SJSA1 (cell line): ENCODE data around the gene KIAA1671. TPM values are rescaled to one million over a fixed set of nuclear protein-coding genes. Genes with fewer than 3 reads are reported as not detected.

Source experiments
- DNase-seq, 2 experiments: peaks; one replicate each; pipeline ENCODE4 v3.0.0-alpha.2; 2015 to 2020; ENCODE audit warnings: low spot score in 2 of 2, low read depth in 1 of 2
- H3K27ac ChIP-seq: fragments of 250-450 bp; sonication (Bioruptor Pico); 2 replicates; pipeline ENCODE4 v1.5.1; 2020; ENCODE audit warnings: mild to moderate bottlenecking, moderate library complexity
- H3K27me3 ChIP-seq: fragments of 250-450 bp; sonication (Bioruptor Pico); replicated peaks from 2 replicates; pipeline ENCODE4 v1.5.1; 2020; ENCODE audit warnings: mild to moderate bottlenecking, moderate library complexity
- H3K36me3 ChIP-seq: fragments of 250-450 bp; sonication (Bioruptor Pico); 2 replicates; pipeline ENCODE4 v1.5.1; 2020; ENCODE audit warnings: mild to moderate bottlenecking
- H3K4me1 ChIP-seq: fragments of 250-450 bp; sonication (Bioruptor Pico); replicated peaks from 2 replicates; pipeline ENCODE4 v1.6.1; 2021; ENCODE audit warnings: mild to moderate bottlenecking
- H3K4me3 ChIP-seq: fragments of 250-450 bp; sonication (Bioruptor Pico); 2 replicates; pipeline ENCODE4 v1.5.1; 2020; ENCODE audit warnings: mild to moderate bottlenecking
- H3K9me3 ChIP-seq: fragments of 250-450 bp; sonication (Bioruptor Pico); replicated peaks from 2 replicates; pipeline ENCODE4 v1.5.1; 2020; ENCODE audit warnings: mild to moderate bottlenecking
- total RNA-seq: library from RNA; depleted of rRNA; stranded (reverse); fragments of >200 nt; shearing (Covaris generic); gene quantifications from 2 replicates; pipeline ENCODE4 v1.2.3, GENCODE V29; 2014

Gene KIAA1671
- total RNA-seq, 1 experiment from 2014 or later, result 0.03 TPM

GRCh38 chr22:25100948-25101347 is 148.4 kb downstream of the KIAA1671 start:
- no peak for DNase-seq
- Histone ChIP-seq H3K4me1 (no peaks in the 10 kb centered on the region), H3K27ac (no peak overlapping the region), H3K36me3 (no peaks in the 10 kb centered on the region), H3K27me3 (peaks cover 4% of the 10 kb centered on the region; the same call in 1 of the 2 replicates), H3K4me3 (no peak overlapping the region), H3K9me3 (no peaks in the 10 kb centered on the region)

GRCh38 chr22:25101501-25101900 is 149.0 kb downstream of the KIAA1671 start:
- Histone ChIP-seq H3K36me3 (no peaks in the 10 kb centered on the region), H3K27ac (no peak overlapping the region), H3K9me3 (no peaks in the 10 kb centered on the region), H3K4me1 (no peaks in the 10 kb centered on the region), H3K27me3 (peaks cover 4% of the 10 kb centered on the region; the same call in 1 of the 2 replicates), H3K4me3 (no peak overlapping the region)
- DNase-seq, result no peak

- peaks cover 4% of the 10 kb centered on the region; the same call in 1 of the 2 replicates for H3K27me3 ChIP-seq
- H3K9me3 ChIP-seq, result no peaks in the 10 kb centered on the region
- no peak overlapping the region for H3K27ac ChIP-seq
- no peak for DNase-seq
- H3K4me3 ChIP-seq, result no peak overlapping the region
- no peaks in the 10 kb centered on the region for H3K4me1 ChIP-seq
- H3K36me3 ChIP-seq, result no peaks in the 10 kb centered on the region
These were observed 149.5 kb downstream of the KIAA1671 start for GRCh38 chr22:25101986-25102385.

- Histone ChIP-seq H3K4me3 (no peak overlapping the region), H3K27ac (no peak overlapping the region), H3K36me3 (no peaks in the 10 kb centered on the region), H3K27me3 (peaks cover 4% of the 10 kb centered on the region; the same call in 1 of the 2 replicates), H3K4me1 (no peaks in the 10 kb centered on the region), H3K9me3 (no peaks in the 10 kb centered on the region)
- no peak for DNase-seq
These were observed 150.2 kb downstream of the KIAA1671 start for GRCh38 chr22:25102722-25103121.

GRCh38 chr22:25104367-25104766 is 151.9 kb downstream of the KIAA1671 start:
- Histone ChIP-seq H3K4me1 (no peaks in the 10 kb centered on the region), H3K9me3 (no peaks in the 10 kb centered on the region), H3K36me3 (no peaks in the 10 kb centered on the region), H3K27ac (no peak overlapping the region), H3K4me3 (no peak overlapping the region), H3K27me3 (peaks cover 4% of the 10 kb centered on the region; the same call in 1 of the 2 replicates)
- no peak for DNase-seq

GRCh38 chr22:25105817-25106650 is 153.5 kb downstream of the KIAA1671 start:
- peaks cover 2% of the 10 kb centered on the region for H3K4me1 ChIP-seq
- no peak overlapping the region for H3K27ac ChIP-seq
- H3K9me3 ChIP-seq, result no peaks in the 10 kb centered on the region
- DNase-seq, result no peak
- no peaks in the 10 kb centered on the region for H3K36me3 ChIP-seq
- no peaks in the 10 kb centered on the region for H3K27me3 ChIP-seq
- no peak overlapping the region for H3K4me3 ChIP-seq

- DNase-seq, result no peak
- Histone ChIP-seq H3K4me3 (no peak overlapping the region), H3K36me3 (no peaks in the 10 kb centered on the region), H3K4me1 (peaks cover 7% of the 10 kb centered on the region), H3K27ac (no peak overlapping the region), H3K27me3 (peaks cover 6% of the 10 kb centered on the region; the same call in 1 of the 2 replicates), H3K9me3 (no peaks in the 10 kb centered on the region)
These were observed 157.5 kb downstream of the KIAA1671 start for GRCh38 chr22:25109878-25110595.

GRCh38 chr22:25110596-25110845 is 158.0 kb downstream of the KIAA1671 start:
- no peak overlapping the region for H3K27ac ChIP-seq
- peaks cover 6% of the 10 kb centered on the region; the same call in 1 of the 2 replicates for H3K27me3 ChIP-seq
- no peaks in the 10 kb centered on the region for H3K36me3 ChIP-seq
- peaks cover 7% of the 10 kb centered on the region for H3K4me1 ChIP-seq
- H3K9me3 ChIP-seq, result no peaks in the 10 kb centered on the region
- peak in 1 of 2 experiments; percentile 2 for DNase-seq
- H3K4me3 ChIP-seq, result no peak overlapping the region

- Histone ChIP-seq H3K4me3 (peak overlapping the region; percentile 28), H3K27ac (no peak overlapping the region), H3K9me3 (no peaks in the 10 kb centered on the region), H3K27me3 (peaks cover 6% of the 10 kb centered on the region; the same call in 1 of the 2 replicates), H3K36me3 (no peaks in the 10 kb centered on the region), H3K4me1 (peaks cover 7% of the 10 kb centered on the region)
- DNase-seq, result peak; percentile 58 to 68
These were observed 158.5 kb downstream of the KIAA1671 start for GRCh38 chr22:25110846-25111578.

- H3K9me3 ChIP-seq, result no peaks in the 10 kb centered on the region
- no peak for DNase-seq
- H3K4me1 ChIP-seq, result peaks cover 7% of the 10 kb centered on the region
- no peak overlapping the region for H3K27ac ChIP-seq
- peaks cover 6% of the 10 kb centered on the region; the same call in 1 of the 2 replicates for H3K27me3 ChIP-seq
- no peaks in the 10 kb centered on the region for H3K36me3 ChIP-seq
- H3K4me3 ChIP-seq, result peak overlapping the region; percentile 28
These were observed 159.3 kb downstream of the KIAA1671 start for GRCh38 chr22:25111579-25112517.

GRCh38 chr22:25112538-25113253 is 160.2 kb downstream of the KIAA1671 start:
- no peaks in the 10 kb centered on the region for H3K9me3 ChIP-seq
- DNase-seq, result no peak
- H3K4me3 ChIP-seq, result no peak overlapping the region
- no peaks in the 10 kb centered on the region for H3K36me3 ChIP-seq
- no peak overlapping the region for H3K27ac ChIP-seq
- H3K27me3 ChIP-seq, result peaks cover 6% of the 10 kb centered on the region; the same call in 1 of the 2 replicates
- H3K4me1 ChIP-seq, result peaks cover 7% of the 10 kb centered on the region

- H3K4me3 ChIP-seq, result no peak overlapping the region
- DNase-seq, result no peak
- no peaks in the 10 kb centered on the region for H3K36me3 ChIP-seq
- peaks cover 6% of the 10 kb centered on the region; the same call in 1 of the 2 replicates for H3K27me3 ChIP-seq
- H3K27ac ChIP-seq, result no peak overlapping the region
- no peaks in the 10 kb centered on the region for H3K9me3 ChIP-seq
- H3K4me1 ChIP-seq, result peaks cover 7% of the 10 kb centered on the region
These were observed 160.8 kb downstream of the KIAA1671 start for GRCh38 chr22:25113316-25113721.
